NCI-H1092 (cell line): ENCODE results near the gene ARGLU1.
A peak's percentile ranks its signal among the peaks of the same experiment; 100 is the strongest.

Source experiments
- DNase-seq: peaks from one replicate; lab custom pipeline; 2025; lab: John Stamatoyannopoulos, UW

Gene ARGLU1

GRCh38 chr13:106541826-106542225 is 26.1 kb downstream of the ARGLU1 start:
- no peak for DNase-seq

- no peak for DNase-seq
Measured at GRCh38 chr13:106540613-106541012, 27.3 kb downstream of the ARGLU1 start.

GRCh38 chr13:106537521-106537920 is 30.4 kb downstream of the ARGLU1 start:
- DNase-seq: no peak

- DNase-seq: peak; percentile 89
Measured at GRCh38 chr13:106536244-106537034, 31.5 kb downstream of the ARGLU1 start.

- DNase-seq: peak; percentile 94
Measured at GRCh38 chr13:106535552-106536243, 32.2 kb downstream of the ARGLU1 start, which contains the start of gene EFNB2. Gene EFNB2, minus strand, starts transcription at chr13:106535662. Its CDS starts 698 bp downstream, at chr13:106534964.

GRCh38 chr13:106534639-106535551 is 33.0 kb downstream of the ARGLU1 start:
- no peak for DNase-seq

- DNase-seq: no peak
Measured at GRCh38 chr13:106533943-106534638, 33.8 kb downstream of the ARGLU1 start.

GRCh38 chr13:106533101-106533942 is 34.6 kb downstream of the ARGLU1 start:
- peak; percentile 39 for DNase-seq

- no peak for DNase-seq
Measured at GRCh38 chr13:106532111-106532929, 35.6 kb downstream of the ARGLU1 start.

GRCh38 chr13:106530980-106531481 is 36.9 kb downstream of the ARGLU1 start:
- no peak for DNase-seq

GRCh38 chr13:106530171-106530851 is 37.6 kb downstream of the ARGLU1 start:
- no peak for DNase-seq

GRCh38 chr13:106529415-106530170 is 38.3 kb downstream of the ARGLU1 start:
- no peak for DNase-seq

GRCh38 chr13:106528718-106529414 is 39.1 kb downstream of the ARGLU1 start:
- DNase-seq: no peak

- no peak for DNase-seq
Measured at GRCh38 chr13:106527826-106528225, 40.1 kb downstream of the ARGLU1 start.

- DNase-seq: no peak
Measured at GRCh38 chr13:106527445-106527801, 40.5 kb downstream of the ARGLU1 start.

GRCh38 chr13:106526738-106527444 is 41.0 kb downstream of the ARGLU1 start:
- DNase-seq: no peak

- DNase-seq: no peak
Measured at GRCh38 chr13:106525865-106526264, 42.1 kb downstream of the ARGLU1 start.
